ENCODE results near the gene DOCK3.

The DOCK3 gene

DNA sequence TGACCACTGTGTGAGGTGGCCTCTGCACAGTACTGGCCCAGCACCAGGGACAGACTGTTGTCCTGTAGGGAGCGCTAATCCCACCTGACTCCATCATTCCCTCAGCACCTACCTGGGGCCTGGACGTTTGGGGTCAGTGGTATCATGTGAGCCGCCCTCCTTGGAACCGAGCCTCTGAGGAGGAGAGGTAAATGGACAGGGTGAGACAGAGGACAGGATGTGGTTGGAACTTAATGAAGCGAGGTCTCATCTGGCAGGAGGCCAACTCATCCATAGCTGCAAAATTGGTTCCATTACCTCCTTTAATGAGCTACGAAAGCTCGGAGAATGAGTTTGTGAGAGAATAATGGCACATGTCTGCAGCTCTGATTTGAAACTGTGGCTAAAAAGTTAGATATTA is 43.9 kb upstream of the DOCK3 start:
- DNase-seq (ENCODE audit: low read depth), result no peak
- TF ChIP-seq, protein P1, sequence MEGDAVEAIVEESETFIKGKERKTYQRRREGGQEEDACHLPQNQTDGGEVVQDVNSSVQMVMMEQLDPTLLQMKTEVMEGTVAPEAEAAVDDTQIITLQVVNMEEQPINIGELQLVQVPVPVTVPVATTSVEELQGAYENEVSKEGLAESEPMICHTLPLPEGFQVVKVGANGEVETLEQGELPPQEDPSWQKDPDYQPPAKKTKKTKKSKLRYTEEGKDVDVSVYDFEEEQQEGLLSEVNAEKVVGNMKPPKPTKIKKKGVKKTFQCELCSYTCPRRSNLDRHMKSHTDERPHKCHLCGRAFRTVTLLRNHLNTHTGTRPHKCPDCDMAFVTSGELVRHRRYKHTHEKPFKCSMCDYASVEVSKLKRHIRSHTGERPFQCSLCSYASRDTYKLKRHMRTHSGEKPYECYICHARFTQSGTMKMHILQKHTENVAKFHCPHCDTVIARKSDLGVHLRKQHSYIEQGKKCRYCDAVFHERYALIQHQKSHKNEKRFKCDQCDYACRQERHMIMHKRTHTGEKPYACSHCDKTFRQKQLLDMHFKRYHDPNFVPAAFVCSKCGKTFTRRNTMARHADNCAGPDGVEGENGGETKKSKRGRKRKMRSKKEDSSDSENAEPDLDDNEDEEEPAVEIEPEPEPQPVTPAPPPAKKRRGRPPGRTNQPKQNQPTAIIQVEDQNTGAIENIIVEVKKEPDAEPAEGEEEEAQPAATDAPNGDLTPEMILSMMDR (conservative IDR thresholded peaks at IDR 0.05; ENCODE audit: low read depth, low read length), result no peak
- no peak overlapping the region for H3K4me3 ChIP-seq (ENCODE audit: low read depth, low read length)

DNA sequence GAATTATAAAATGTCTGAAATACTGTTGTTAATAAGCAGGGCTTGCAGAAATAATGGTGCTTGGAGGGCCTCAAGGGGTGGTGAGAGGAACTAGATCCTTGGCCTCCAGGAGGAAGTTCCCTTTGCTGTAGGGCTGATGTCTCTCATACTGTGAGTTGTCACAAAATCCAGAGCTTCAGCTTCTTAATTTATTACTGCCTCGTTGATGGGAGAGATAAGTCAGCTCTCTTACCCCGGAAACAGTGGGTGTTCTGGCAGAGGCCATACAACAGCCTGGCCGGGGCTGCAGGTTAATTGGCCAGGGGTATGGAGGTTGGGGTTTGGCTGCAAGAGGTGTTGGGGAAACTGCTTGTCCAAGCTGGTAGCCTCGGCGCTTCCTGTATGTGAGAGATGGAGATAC is 42.3 kb upstream of the DOCK3 start:
- DNase-seq (ENCODE audit: low read depth), result no peak
- no peak overlapping the region for H3K4me3 ChIP-seq (ENCODE audit: low read depth, low read length)
- TF ChIP-seq, protein P1 (conservative IDR thresholded peaks at IDR 0.05; ENCODE audit: low read depth, low read length), result no peak

DNA sequence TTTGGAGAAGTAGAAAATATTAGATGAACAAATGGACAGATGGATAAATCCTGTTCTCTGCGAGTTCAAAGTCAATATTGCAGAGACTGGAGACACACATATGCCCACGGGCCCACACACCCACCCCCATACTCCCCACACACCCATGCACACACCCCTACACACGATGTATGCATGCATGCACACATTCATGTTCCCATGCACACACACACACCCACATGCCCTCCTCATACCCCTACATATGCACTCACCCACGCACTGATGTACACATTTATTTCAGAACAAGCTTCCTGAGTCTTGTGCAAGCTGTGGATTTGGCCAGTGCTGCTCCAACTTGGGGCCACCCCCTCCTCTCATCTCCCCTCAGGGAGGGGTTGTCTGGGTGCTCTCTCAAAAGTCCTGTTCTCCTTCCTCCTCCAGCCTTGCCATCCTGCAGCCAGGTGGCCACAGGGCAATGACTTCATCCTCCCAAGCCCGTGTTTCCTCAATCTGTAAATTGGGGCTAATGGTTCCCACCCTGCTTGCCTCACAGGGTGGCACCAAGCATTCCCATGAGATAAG is 41.4 kb upstream of the DOCK3 start:
- no peak for DNase-seq (ENCODE audit: low read depth)
- TF ChIP-seq, protein P1 (conservative IDR thresholded peaks at IDR 0.05; ENCODE audit: low read depth, low read length), result no peak
- H3K4me3 ChIP-seq (ENCODE audit: low read depth, low read length), result no peak overlapping the region

DNA sequence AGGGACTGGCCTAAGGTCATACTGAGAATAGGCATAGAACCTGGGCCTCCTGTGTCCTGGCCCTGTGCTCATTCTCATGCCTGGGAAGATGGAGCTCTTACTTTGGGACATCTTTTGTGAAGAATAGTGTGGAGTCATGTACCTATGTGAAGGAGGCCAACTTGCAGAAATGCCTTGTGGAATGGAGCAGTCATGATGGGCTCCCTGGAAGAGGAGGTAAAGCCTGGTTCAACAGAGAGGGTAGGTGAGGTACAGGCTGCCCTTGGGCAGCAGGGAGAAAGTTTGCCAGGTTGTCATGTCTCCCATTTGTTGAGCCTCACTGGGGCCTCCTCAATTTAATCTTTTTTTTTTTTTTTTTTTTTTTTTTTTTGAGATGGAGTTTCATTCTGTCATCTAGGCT is 39.7 kb upstream of the DOCK3 start:
- DNase-seq (ENCODE audit: low read depth), result no peak
- no peak overlapping the region for H3K4me3 ChIP-seq (ENCODE audit: low read depth, low read length)
- TF ChIP-seq, protein P1 (conservative IDR thresholded peaks at IDR 0.05; ENCODE audit: low read depth, low read length), result no peak

DNA sequence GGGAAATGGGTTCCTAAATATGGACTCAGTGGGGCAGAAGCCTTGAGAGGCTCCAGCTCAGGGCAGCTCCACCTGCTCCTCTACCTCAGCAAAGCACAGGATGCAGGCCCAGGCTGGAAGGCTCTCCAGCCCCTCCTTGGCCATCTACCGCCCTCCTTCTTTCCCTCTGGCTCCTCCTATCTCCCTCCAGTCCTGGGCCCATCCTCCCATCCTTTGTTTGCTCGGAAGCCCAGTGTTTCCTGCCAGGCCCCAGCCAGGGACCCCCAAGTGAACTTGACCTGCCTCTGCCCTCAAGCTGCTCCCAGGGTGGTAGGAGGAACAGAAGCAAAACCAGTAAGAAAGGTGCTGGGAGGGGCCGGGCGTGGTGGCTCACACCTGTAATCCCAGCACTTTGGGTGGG is 37.7 kb upstream of the DOCK3 start:
- no peak overlapping the region for H3K4me3 ChIP-seq (ENCODE audit: low read depth, low read length)
- DNase-seq (ENCODE audit: low read depth), result no peak
- TF ChIP-seq, protein P1 (conservative IDR thresholded peaks at IDR 0.05; ENCODE audit: low read depth, low read length), result no peak

DNA sequence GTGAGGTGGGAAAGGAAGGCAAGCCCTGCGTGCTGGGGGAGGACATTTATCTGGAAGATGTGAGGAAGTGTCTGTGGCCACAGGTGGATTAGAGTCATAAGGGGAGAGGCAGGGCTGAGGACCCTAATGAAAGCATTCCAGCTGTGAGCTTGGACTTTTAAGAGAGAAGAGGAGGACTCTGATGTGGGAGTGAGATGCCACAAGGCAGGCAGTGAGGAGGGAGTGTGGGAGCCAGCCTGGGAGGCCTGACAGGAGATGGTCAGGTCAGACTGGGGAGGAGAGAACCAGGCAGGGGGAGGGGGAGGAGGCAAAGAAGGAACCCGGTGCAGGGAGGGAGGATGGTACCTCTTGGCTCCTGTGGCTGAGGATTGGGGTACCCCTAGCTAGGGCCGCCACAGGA is 36.8 kb upstream of the DOCK3 start:
- no peak overlapping the region for H3K4me3 ChIP-seq (ENCODE audit: low read depth, low read length)
- DNase-seq (ENCODE audit: low read depth), result no peak
- TF ChIP-seq, protein P1 (conservative IDR thresholded peaks at IDR 0.05; ENCODE audit: low read depth, low read length), result no peak

DNA sequence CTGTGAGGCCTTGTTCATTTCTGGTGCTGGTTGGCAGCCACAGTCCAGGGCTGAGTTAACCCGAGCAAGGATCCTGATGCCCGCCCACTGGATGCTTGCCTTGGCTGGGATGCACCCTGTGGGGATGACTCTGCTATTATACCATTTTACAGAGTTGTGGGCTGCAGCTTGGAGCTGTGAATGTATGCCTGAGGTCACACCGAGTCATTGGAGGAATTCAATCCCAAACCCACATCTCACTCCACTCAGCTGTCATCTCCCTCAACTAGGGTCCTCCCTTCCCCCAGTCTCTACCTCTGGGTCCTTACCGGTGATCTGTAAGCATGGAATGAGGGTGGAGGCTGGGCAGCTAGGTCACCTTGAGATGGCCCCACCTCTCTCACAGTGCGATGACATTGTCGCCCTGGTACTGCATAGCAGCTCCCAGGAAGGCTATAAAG is 35.7 kb upstream of the DOCK3 start:
- TF ChIP-seq, protein P1 (conservative IDR thresholded peaks at IDR 0.05; ENCODE audit: low read depth, low read length), result no peak
- no peak overlapping the region for H3K4me3 ChIP-seq (ENCODE audit: low read depth, low read length)
- peak; percentile 53 for DNase-seq (ENCODE audit: low read depth)

Measured in choroid plexus epithelial cell (primary cell).